Adrenal gland (tissue), 5 donors: Measurements from ENCODE around the gene TRIP6.

Source experiments
- CTCF ChIP-seq, 6 experiments: fragments of 450-650 bp in 4 of 6; fragments of 200-600 bp in 2 of 6; sonication (generic) in 1 of 6; IDR thresholded peaks; 1 replicate in 5 of 6; 2 replicates in 1 of 6; pipeline versions ENCODE4 v1.5.1 to v1.8.0; 2016 to 2021; ENCODE audit warnings: antibody characterized with exemption in 6 of 6, mild to moderate bottlenecking in 2 of 6, moderate library complexity in 1 of 6
- POLR2A ChIP-seq, 2 donors: fragments of 450-650 bp; IDR thresholded peaks; one replicate each; pipeline ENCODE4 v1.6.1; 2017; ENCODE audit warnings: antibody characterized with exemption in 2 of 2, mild to moderate bottlenecking in 2 of 2, moderate library complexity in 1 of 2
- donor health status: DM: no; HTN: no; CAD: no.

GRCh38 chr7:100818825-100819224, 48.4 kb upstream of the TRIP6 start:
- TF ChIP-seq CTCF (IDR thresholded peaks at IDR 0.05) (no peak), POLR2A (IDR thresholded peaks at IDR 0.05) (no peak)
